Parathyroid adenoma (tissue), 2 donors: Measurements from ENCODE around the gene CCDC152.
"Not testable (repeated sequence)": the region's sequence is repeated elsewhere in the genome, so short reads cannot be mapped to it uniquely, and the experiment has no call there.

Experiments used
- H2AFZ ChIP-seq: fragments of 300-600 bp; sonication (generic); one replicate; pipeline ENCODE4 v1.7.0; 2017; ENCODE audit warnings: antibody characterized with exemption, mild to moderate bottlenecking
- H3K27ac ChIP-seq: fragments of 300-600 bp; sonication (generic); one replicate; pipeline ENCODE4 v1.7.0; 2017
- H3K27me3 ChIP-seq: fragments of 300-600 bp; sonication (generic); one replicate; pipeline ENCODE4 v1.7.0; 2017; ENCODE audit warnings: low read length; ENCODE audit not compliant: control insufficient read depth, insufficient read depth
- H3K36me3 ChIP-seq: fragments of 300-600 bp; sonication (generic); one replicate; pipeline ENCODE4 v1.7.0; 2017; ENCODE audit warnings: low read length; ENCODE audit not compliant: control insufficient read depth, insufficient read depth
- H3K4me1 ChIP-seq: fragments of 300-600 bp; sonication (generic); one replicate; pipeline ENCODE4 v1.7.0; 2017; ENCODE audit warnings: control low read depth
- H3K4me2 ChIP-seq: fragments of 300-600 bp; sonication (generic); one replicate; pipeline ENCODE4 v1.7.0; 2017; ENCODE audit warnings: low read length
- H3K4me3 ChIP-seq: fragments of 300-600 bp; sonication (generic); one replicate; pipeline ENCODE4 v1.7.0; 2017; ENCODE audit warnings: low read depth, low read length
- H3K79me2 ChIP-seq: fragments of 300-600 bp; sonication (generic); one replicate; pipeline ENCODE4 v1.7.0; 2017; ENCODE audit warnings: control low read depth
- H3K9ac ChIP-seq: fragments of 300-600 bp; sonication (generic); one replicate; pipeline ENCODE4 v1.7.0; 2017; ENCODE audit warnings: mild to moderate bottlenecking
- H3K9me3 ChIP-seq: fragments of 300-600 bp; sonication (generic); one replicate; pipeline ENCODE4 v1.7.0; 2017; ENCODE audit warnings: low read length; ENCODE audit not compliant: control insufficient read depth
- CTCF ChIP-seq: fragments of 300-600 bp; sonication (generic); IDR thresholded peaks from one replicate; pipeline ENCODE4 v1.7.0; 2017; ENCODE audit warnings: antibody characterized with exemption, mild to moderate bottlenecking
- donor health status: primary hyperparathyroidism.

The CCDC152 gene

DNA sequence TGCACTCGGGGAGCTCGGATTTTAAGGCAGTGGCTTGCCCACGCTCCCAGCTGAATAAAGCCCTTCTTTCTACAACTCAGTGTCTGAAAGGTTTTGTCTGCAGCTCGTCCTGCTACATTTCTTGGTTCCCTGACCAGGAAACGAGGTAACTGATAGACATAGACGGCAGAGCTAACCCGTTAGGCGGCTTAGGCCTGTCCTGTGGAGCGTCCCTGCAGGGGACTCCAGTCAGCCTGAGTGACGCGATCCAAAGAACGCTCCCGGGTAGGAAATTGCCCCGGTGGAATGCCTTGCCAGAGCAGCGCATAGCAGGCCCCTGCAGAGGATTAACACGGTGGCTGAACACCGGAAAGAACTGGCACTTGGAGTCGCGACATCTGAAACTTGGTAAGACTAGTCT is 56.9 kb downstream of the CCDC152 start:
- Histone ChIP-seq H2AFZ (no peak overlapping the region), H3K4me3 (no peak overlapping the region), H3K27me3 (no peaks in the 10 kb centered on the region), H3K4me2 (no peak overlapping the region), H3K9me3 (no peaks in the 10 kb centered on the region), H3K9ac (no peak overlapping the region), H3K4me1 (peaks cover 7% of the 10 kb centered on the region), H3K36me3 (no peaks in the 10 kb centered on the region), H3K27ac (no peak overlapping the region), H3K79me2 (peaks cover 10% of the 10 kb centered on the region)
- TF ChIP-seq CTCF, result no peak

DNA sequence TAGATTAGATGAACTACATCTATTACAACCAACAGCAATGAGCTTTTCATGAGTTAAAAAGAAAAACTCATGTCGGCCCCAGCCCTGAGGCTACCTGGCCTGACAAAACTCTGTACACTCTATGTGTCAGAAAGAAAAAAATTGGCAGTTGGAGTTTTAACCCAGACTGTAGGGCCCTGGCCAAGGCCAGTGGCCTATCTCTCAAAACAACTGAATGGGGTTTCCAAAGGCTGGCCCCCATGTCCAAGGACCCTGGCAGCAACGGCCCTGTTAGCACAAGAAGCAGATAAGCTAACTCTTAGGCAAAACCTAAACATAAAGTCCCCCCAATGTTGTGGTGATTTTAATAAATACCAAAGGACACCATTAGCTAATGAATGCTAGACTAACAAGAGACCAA is 59.9 kb downstream of the CCDC152 start:
- H3K27ac ChIP-seq, H3K36me3 ChIP-seq, H3K27me3 ChIP-seq, H3K4me1 ChIP-seq, H3K9ac ChIP-seq, H3K4me2 ChIP-seq, H3K4me3 ChIP-seq, H2AFZ ChIP-seq, H3K9me3 ChIP-seq, H3K79me2 ChIP-seq: not testable (repeated sequence)

DNA sequence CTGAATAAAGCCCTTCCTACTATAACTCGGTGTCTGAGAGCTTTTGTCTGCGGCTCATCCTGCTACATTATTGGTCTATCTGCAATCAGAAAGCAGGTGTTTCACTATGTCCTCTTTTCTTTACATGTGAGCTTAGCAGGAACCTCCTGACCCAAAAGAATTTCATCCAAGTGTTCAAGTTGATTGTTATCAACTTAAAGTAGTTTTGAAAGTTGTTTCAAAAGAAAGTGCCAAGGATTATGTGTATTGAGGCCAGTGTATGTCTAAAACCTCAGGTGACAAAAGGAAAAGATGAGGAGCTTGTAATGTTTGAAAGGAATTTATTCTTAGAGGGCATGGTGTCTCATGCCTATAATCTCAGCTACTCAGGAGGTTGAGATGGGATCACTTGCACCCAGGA is 63.1 kb downstream of the CCDC152 start:
- Histone ChIP-seq H3K4me2 (no peak overlapping the region), H3K36me3 (no peaks in the 10 kb centered on the region), H3K9ac (no peak overlapping the region), H2AFZ (no peak overlapping the region), H3K4me1 (no peaks in the 10 kb centered on the region), H3K79me2 (no peaks in the 10 kb centered on the region), H3K9me3 (no peaks in the 10 kb centered on the region), H3K4me3 (no peak overlapping the region), H3K27me3 (no peaks in the 10 kb centered on the region), H3K27ac (no peak overlapping the region)
- no peak for TF ChIP-seq CTCF

DNA sequence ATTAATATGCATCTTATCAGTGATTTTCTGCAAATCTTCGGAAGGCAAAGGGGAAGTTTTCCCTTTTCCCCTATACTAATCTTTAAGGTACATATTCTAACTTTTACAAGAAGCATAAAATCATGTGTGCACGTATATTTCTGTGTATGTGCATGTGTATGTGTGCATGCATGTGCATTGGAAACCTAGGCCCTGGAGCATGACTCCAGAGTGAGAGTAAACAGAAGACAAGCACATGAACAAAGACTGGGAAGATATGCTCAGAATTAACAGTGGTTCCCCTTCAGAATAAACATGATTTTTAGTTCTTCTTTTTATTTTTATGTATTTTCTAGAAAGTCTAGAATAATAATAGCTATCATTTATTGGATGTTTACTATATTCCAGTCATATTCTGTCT is 65.9 kb downstream of the CCDC152 start:
- Histone ChIP-seq H2AFZ (no peak overlapping the region), H3K79me2 (no peaks in the 10 kb centered on the region), H3K4me1 (no peaks in the 10 kb centered on the region), H3K4me2 (no peak overlapping the region), H3K9me3 (no peaks in the 10 kb centered on the region), H3K36me3 (no peaks in the 10 kb centered on the region), H3K4me3 (no peak overlapping the region), H3K9ac (no peak overlapping the region), H3K27ac (no peak overlapping the region), H3K27me3 (no peaks in the 10 kb centered on the region)
- TF ChIP-seq CTCF, result no peak

DNA sequence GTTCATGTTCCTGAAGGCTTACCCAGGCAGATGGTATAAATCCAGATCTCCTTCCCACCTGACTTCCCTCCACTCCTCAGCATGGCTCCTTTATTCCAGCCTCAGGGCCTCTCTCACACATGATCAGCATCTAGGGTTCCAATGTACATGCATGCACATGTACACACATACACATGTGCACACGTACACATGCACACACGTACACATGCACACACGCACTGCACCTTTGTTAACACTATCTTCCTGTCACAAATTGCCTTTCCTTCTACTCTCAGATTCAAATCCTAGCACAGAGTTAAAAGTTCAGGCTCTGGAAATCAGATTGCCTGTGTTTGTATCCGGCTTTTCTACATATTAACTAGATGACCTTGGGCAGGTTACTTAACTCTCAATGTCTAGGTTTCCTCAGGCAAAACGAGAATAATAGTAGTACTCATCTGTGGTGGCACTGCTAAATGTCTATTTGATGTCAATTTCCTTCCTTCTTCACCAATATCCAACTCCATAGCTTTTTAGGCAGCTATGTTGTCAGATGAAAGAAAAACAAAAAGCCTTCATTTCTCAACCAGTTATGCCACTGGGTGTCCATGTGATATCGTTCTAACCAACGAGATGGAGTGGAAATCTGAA is 67.8 kb downstream of the CCDC152 start:
- no peak for TF ChIP-seq CTCF
- no peaks in the 10 kb centered on the region for H3K36me3 ChIP-seq
- H3K27ac ChIP-seq, result no peak overlapping the region
- H2AFZ ChIP-seq, result peak overlapping the region; percentile 45
- H3K79me2 ChIP-seq, result no peaks in the 10 kb centered on the region
- H3K4me1 ChIP-seq, result no peaks in the 10 kb centered on the region
- no peaks in the 10 kb centered on the region for H3K9me3 ChIP-seq
- no peak overlapping the region for H3K9ac ChIP-seq
- H3K4me3 ChIP-seq, result no peak overlapping the region
- H3K27me3 ChIP-seq, result no peaks in the 10 kb centered on the region
- no peak overlapping the region for H3K4me2 ChIP-seq
